Measurements from ENCODE around the gene PIK3AP1. TPM values are rescaled to one million over a fixed set of nuclear protein-coding genes. Genes with fewer than 3 reads are reported as not detected.

The PIK3AP1 gene
- total RNA-seq, 1 donor from 2014 or later: 0.49 TPM

- H3K36me3 Mint-ChIP-seq (ENCODE audit: unreplicated experiment): no peaks in the 10 kb centered on the region
- H3K27ac Mint-ChIP-seq (ENCODE audit: unreplicated experiment): no peak overlapping the region
Observed at GRCh38 chr10:96642973-96643372, 77.3 kb downstream of the PIK3AP1 start.

DNA sequence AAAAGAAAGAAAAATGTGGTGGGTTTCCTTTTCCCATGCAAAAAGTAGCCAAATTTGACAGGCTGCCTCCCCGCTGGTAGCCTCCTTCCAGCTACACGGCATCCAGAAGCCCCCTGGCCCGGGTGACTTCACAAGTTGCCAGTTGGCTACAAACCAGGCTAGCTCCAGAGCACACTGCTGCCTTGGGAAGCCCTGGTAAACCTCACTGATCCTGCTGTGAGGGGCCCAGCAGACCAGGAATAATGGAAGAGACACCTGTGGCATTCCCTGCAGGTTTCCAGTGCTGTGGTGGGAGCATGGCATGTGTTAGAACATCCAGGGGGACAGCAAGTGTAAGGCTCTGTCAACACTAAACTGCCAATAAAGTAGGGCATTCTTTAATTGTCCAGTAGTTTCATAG lies 77.8 kb downstream of the PIK3AP1 start:
- peaks cover 3% of the 10 kb centered on the region for H3K27me3 Mint-ChIP-seq (ENCODE audit: unreplicated experiment)
- H3K27ac Mint-ChIP-seq (ENCODE audit: unreplicated experiment): no peak overlapping the region
- no peak overlapping the region for H3K4me3 Mint-ChIP-seq (ENCODE audit: unreplicated experiment)
- H3K9me3 Mint-ChIP-seq (ENCODE audit: unreplicated experiment): no peaks in the 10 kb centered on the region
- H3K36me3 Mint-ChIP-seq (ENCODE audit: unreplicated experiment): no peaks in the 10 kb centered on the region
- DNase-seq: no peak
- TF ChIP-seq, protein P1, sequence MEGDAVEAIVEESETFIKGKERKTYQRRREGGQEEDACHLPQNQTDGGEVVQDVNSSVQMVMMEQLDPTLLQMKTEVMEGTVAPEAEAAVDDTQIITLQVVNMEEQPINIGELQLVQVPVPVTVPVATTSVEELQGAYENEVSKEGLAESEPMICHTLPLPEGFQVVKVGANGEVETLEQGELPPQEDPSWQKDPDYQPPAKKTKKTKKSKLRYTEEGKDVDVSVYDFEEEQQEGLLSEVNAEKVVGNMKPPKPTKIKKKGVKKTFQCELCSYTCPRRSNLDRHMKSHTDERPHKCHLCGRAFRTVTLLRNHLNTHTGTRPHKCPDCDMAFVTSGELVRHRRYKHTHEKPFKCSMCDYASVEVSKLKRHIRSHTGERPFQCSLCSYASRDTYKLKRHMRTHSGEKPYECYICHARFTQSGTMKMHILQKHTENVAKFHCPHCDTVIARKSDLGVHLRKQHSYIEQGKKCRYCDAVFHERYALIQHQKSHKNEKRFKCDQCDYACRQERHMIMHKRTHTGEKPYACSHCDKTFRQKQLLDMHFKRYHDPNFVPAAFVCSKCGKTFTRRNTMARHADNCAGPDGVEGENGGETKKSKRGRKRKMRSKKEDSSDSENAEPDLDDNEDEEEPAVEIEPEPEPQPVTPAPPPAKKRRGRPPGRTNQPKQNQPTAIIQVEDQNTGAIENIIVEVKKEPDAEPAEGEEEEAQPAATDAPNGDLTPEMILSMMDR (IDR thresholded peaks at IDR 0.05; ENCODE audit: partially characterized antibody, unreplicated experiment): no peak
- H3K4me1 Mint-ChIP-seq (ENCODE audit: low read depth, unreplicated experiment): peaks cover 2% of the 10 kb centered on the region

More at GRCh38 chr10:96642973-96643372, 77.3 kb downstream of the PIK3AP1 start:
- TF ChIP-seq, protein P1 (IDR thresholded peaks at IDR 0.05; ENCODE audit: partially characterized antibody, unreplicated experiment): peak; percentile 49
- Mint-ChIP-seq H3K9me3 (ENCODE audit: unreplicated experiment) (no peaks in the 10 kb centered on the region), H3K27me3 (ENCODE audit: unreplicated experiment) (peaks cover 3% of the 10 kb centered on the region), H3K4me1 (ENCODE audit: low read depth, unreplicated experiment) (peaks cover 2% of the 10 kb centered on the region), H3K4me3 (ENCODE audit: unreplicated experiment) (no peak overlapping the region)
- DNase-seq: peak; percentile 73

DNA sequence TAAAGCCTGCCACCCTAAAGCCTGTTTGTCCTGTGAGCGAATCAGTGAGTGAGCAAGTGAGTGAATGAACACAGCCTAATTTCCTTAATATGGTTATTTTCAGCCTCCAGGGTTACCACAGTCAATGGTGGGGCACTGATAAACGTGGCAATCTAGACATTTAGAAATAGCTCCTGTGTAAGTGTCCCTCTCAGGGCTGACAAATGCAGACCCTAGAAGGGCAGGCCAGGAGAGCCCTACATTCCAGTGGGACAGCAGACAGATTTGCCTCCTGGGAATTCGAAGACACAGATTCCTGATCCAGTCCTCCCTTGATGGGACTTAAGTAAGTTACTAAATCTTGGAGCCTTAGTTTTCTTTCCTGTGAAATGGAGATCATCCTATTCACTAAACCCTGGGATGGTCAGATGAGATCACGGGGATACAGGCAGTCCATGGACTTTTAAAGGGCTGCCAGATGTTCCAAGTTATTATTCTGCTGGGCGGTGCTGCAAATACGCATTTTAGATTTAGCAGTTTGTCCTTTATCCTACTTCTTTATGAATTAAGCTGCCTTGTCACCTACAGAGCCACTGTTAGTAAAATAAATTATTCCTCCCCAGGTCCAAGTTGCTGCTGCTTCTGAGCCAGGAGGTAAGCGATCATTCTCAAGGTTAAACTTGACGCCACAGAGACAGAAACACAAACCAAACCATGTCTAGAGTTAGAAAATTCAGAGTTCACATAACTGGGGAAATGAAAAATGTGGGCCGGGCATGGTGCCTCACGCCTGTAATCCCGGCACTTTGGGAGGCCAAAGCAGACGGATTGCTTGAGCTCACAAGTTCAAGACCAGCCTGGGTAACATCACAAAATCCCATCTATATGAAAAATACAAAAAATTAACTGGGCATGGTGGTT lies 78.7 kb downstream of the PIK3AP1 start:
- DNase-seq: no peak
- H3K27me3 Mint-ChIP-seq (ENCODE audit: unreplicated experiment): peaks cover 3% of the 10 kb centered on the region
- H3K27ac Mint-ChIP-seq (ENCODE audit: unreplicated experiment): no peak overlapping the region
- H3K9me3 Mint-ChIP-seq (ENCODE audit: unreplicated experiment): no peaks in the 10 kb centered on the region
- TF ChIP-seq, protein P1 (IDR thresholded peaks at IDR 0.05; ENCODE audit: partially characterized antibody, unreplicated experiment): no peak
- H3K36me3 Mint-ChIP-seq (ENCODE audit: unreplicated experiment): no peaks in the 10 kb centered on the region
- H3K4me3 Mint-ChIP-seq (ENCODE audit: unreplicated experiment): no peak overlapping the region
- no peaks in the 10 kb centered on the region for H3K4me1 Mint-ChIP-seq (ENCODE audit: low read depth, unreplicated experiment)

DNA sequence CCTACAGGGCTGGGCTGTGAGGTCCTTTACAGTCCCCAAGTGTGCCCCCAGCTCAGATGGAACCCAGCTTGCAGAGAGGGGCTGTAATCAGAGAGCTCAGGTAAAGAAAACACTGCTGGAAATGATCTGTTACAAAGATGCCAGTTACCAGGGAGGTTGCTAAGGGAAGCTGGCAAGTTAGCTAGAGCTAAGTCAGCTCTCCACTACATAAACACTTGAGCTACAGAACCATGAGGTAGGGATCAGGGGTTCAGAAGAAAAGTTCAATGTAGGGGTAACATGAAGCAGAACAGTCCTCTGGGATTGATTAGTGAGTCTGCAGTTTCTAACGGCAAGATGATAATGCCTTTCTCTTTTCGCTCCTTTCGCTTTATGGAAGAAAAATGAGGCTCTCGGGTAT lies 80.4 kb downstream of the PIK3AP1 start:
- no peak overlapping the region for H3K4me3 Mint-ChIP-seq (ENCODE audit: unreplicated experiment)
- peaks cover 3% of the 10 kb centered on the region for H3K27me3 Mint-ChIP-seq (ENCODE audit: unreplicated experiment)
- no peaks in the 10 kb centered on the region for H3K9me3 Mint-ChIP-seq (ENCODE audit: unreplicated experiment)
- DNase-seq: no peak
- no peaks in the 10 kb centered on the region for H3K4me1 Mint-ChIP-seq (ENCODE audit: low read depth, unreplicated experiment)
- H3K36me3 Mint-ChIP-seq (ENCODE audit: unreplicated experiment): no peaks in the 10 kb centered on the region
- no peak overlapping the region for H3K27ac Mint-ChIP-seq (ENCODE audit: unreplicated experiment)
- TF ChIP-seq, protein P1 (IDR thresholded peaks at IDR 0.05; ENCODE audit: partially characterized antibody, unreplicated experiment): no peak

DNA sequence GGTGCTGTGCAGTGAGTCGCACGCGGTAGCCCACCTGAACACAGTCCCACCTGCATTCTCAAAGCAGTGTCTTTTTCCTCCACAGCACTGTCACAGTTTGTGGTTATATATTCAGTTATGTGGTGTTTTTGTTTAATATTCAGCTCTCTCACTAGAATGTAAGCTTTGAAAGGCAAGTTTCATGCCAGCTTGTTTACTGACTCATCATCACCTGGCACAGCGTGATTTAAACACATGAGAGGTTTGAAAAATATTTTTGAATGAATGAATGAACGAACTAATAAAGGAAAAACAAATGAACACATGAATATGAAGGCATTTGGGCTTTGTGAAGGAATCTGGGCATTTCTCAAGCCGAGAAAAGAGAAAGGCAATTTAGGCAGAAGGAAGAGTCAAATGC lies 81.6 kb downstream of the PIK3AP1 start:
- Mint-ChIP-seq H3K27ac (ENCODE audit: unreplicated experiment) (no peak overlapping the region), H3K4me1 (ENCODE audit: low read depth, unreplicated experiment) (no peaks in the 10 kb centered on the region), H3K9me3 (ENCODE audit: unreplicated experiment) (no peaks in the 10 kb centered on the region), H3K27me3 (ENCODE audit: unreplicated experiment) (peaks cover 3% of the 10 kb centered on the region), H3K4me3 (ENCODE audit: unreplicated experiment) (no peak overlapping the region), H3K36me3 (ENCODE audit: unreplicated experiment) (no peaks in the 10 kb centered on the region)
- DNase-seq: no peak
- TF ChIP-seq, protein P1 (IDR thresholded peaks at IDR 0.05; ENCODE audit: partially characterized antibody, unreplicated experiment): no peak

Measured in glutamatergic neuron (in vitro differentiated cells).